HepG2 (cell line): ENCODE measurements around the gene CNKSR3. TPM values are rescaled to one million over a fixed set of nuclear protein-coding genes. Genes with fewer than 3 reads are reported as not detected.

Experiments
- ARID3A ChIP-seq: IDR thresholded peaks from 2 replicates; pipeline ENCODE4 v1.6.1; 2012; ENCODE audit warnings: low read depth, low read length, improper control_type of control experiment
- BCL3 ChIP-seq: sonication (generic); formaldehyde crosslinking; IDR thresholded peaks from 2 replicates; pipeline ENCODE4 v1.5.1; 2020; ENCODE audit warnings: mild to moderate bottlenecking, missing genetic modification reagents, moderate library complexity
- HCFC1 ChIP-seq: fragments of 150-350 bp; IDR thresholded peaks from 2 replicates; pipeline ENCODE4 v1.6.1; 2014; ENCODE audit warnings: low read depth, low read length
- ISL2 ChIP-seq: sonication (generic); formaldehyde crosslinking; IDR thresholded peaks from 2 replicates; pipeline ENCODE4 v1.5.0; 2020; ENCODE audit warnings: missing genetic modification reagents
- NBN ChIP-seq: fragments of 450-650 bp; conservative IDR thresholded peaks from 2 replicates; pipeline ENCODE4 v1.6.1; 2017
- RBAK ChIP-seq: sonication (generic); formaldehyde crosslinking; IDR thresholded peaks from 2 replicates; pipeline ENCODE4 v1.5.1; 2020; ENCODE audit warnings: mild to moderate bottlenecking, missing genetic modification reagents
- SNAPC5 ChIP-seq: sonication (generic); formaldehyde crosslinking; IDR thresholded peaks from 2 replicates; pipeline ENCODE4 v1.8.1; 2023; ENCODE audit warnings: mild to moderate bottlenecking, missing genetic modification reagents, borderline replicate concordance
- ZBTB3 ChIP-seq: sonication (generic); formaldehyde crosslinking; IDR thresholded peaks from 2 replicates; pipeline ENCODE4 v1.4.0; 2020; ENCODE audit warnings: low read depth, mild to moderate bottlenecking, moderate library complexity, missing genetic modification reagents, borderline replicate concordance
- ZNF101 ChIP-seq: sonication (generic); formaldehyde crosslinking; IDR thresholded peaks from 2 replicates; pipeline ENCODE4 v1.4.0; 2020; ENCODE audit warnings: mild to moderate bottlenecking, low read depth, missing genetic modification reagents, borderline replicate concordance
- ZNF512B ChIP-seq: sonication (generic); formaldehyde crosslinking; IDR thresholded peaks from 2 replicates; pipeline ENCODE4 v1.5.1; 2020; ENCODE audit warnings: missing genetic modification reagents, mild to moderate bottlenecking, borderline replicate concordance
- ZNF646 ChIP-seq: sonication (generic); formaldehyde crosslinking; IDR thresholded peaks from 2 replicates; pipeline ENCODE4 v1.9.0; 2021; ENCODE audit warnings: mild to moderate bottlenecking, missing genetic modification reagents
- ZNF674 ChIP-seq: sonication (generic); formaldehyde crosslinking; IDR thresholded peaks from 2 replicates; pipeline ENCODE4 v1.5.0; 2020; ENCODE audit warnings: low read depth, mild to moderate bottlenecking, missing genetic modification reagents
- ZNF724P ChIP-seq: sonication (generic); formaldehyde crosslinking; IDR thresholded peaks from 2 replicates; pipeline ENCODE4 v1.8.0; 2022; ENCODE audit warnings: missing genetic modification reagents, borderline replicate concordance
- ZNF839 ChIP-seq: sonication (generic); formaldehyde crosslinking; IDR thresholded peaks from 2 replicates; pipeline ENCODE4 v1.4.0; 2020; ENCODE audit warnings: missing genetic modification reagents, mild to moderate bottlenecking, borderline replicate concordance
- ZSCAN30 ChIP-seq: sonication (generic); formaldehyde crosslinking; IDR thresholded peaks from 2 replicates; pipeline ENCODE4 v1.5.0; 2020; ENCODE audit warnings: mild to moderate bottlenecking, missing genetic modification reagents
- polyA plus RNA-seq, 8 experiments: library from polyadenylated mRNA; depleted of rRNA in 3 of 8; stranded (reverse) in 7 of 8; unstranded in 1 of 8; fragments of >200 nt; fragmentation: Illumina TruSeq in 4 of 8; extraction: Trizol in 4 of 8; gene quantifications; 2 replicates each; pipeline versions ENCODE4 v1.2.1 to v1.2.3, GENCODE V29; 2011 to 2016; ENCODE audit warnings: low read depth in 4 of 8, missing spikeins in 1 of 8, mixed read lengths in 1 of 8; ENCODE audit not compliant: insufficient read depth in 1 of 8
- total RNA-seq, 5 experiments: library from RNA; depleted of rRNA; stranded (reverse); fragments of >200 nt; fragmentation: Illumina TruSeq; extraction: Trizol; gene quantifications; 2 replicates each; pipeline ENCODE4 v1.2.3, GENCODE V29; 2016; ENCODE audit warnings: low read depth in 1 of 5

The CNKSR3 gene
- total and polyA plus RNA-seq, 2 of the 13 experiments (the other 11 are each of a cell fraction or from before 2014, with no cell fraction given): 9.2 to 38.6 TPM

GRCh38 chr6:154510144-154510905, at the start of gene CNKSR3 (continued):
- TF ChIP-seq ZNF646 (CRISPR knock-in tag) (peak; percentile 20; the same call in 1 of the 2 replicates), ARID3A (peak; percentile 47; the same call in 1 of the 2 replicates), ZNF724P (CRISPR knock-in tag) (peak; percentile 85), SNAPC5 (CRISPR knock-in tag) (peak; percentile 74; the same call in 1 of the 2 replicates), ZNF512B (no peak), ZSCAN30 (CRISPR knock-in tag) (no peak), ISL2 (CRISPR knock-in tag) (peak; percentile 64), ZBTB3 (CRISPR knock-in tag) (no peak; the same call in 1 of the 2 replicates), ZNF839 (CRISPR knock-in tag) (no peak; the same call in 1 of the 2 replicates), RBAK (CRISPR knock-in tag) (no peak), BCL3 (CRISPR knock-in tag) (peak; percentile 93), HCFC1 (0 out of 2 replicates have a peak, but pooled peaks have one; percentile 3), ZNF101 (CRISPR knock-in tag) (peak; percentile 18; the same call in 1 of the 2 replicates), ZNF674 (CRISPR knock-in tag) (0 out of 2 replicates have a peak, but pooled peaks have one; percentile 7), NBN (no peak)
